ENCODE results near the gene USHBP1. TPM values are rescaled to one million over a fixed set of nuclear protein-coding genes. Genes with fewer than 3 reads are reported as not detected.

Gene USHBP1
- total RNA-seq, 1 donor from 2014 or later = not detected

GRCh38 chr19:17225053-17225452 lies 39.5 kb downstream of the USHBP1 start:
- TF ChIP-seq, protein P1, sequence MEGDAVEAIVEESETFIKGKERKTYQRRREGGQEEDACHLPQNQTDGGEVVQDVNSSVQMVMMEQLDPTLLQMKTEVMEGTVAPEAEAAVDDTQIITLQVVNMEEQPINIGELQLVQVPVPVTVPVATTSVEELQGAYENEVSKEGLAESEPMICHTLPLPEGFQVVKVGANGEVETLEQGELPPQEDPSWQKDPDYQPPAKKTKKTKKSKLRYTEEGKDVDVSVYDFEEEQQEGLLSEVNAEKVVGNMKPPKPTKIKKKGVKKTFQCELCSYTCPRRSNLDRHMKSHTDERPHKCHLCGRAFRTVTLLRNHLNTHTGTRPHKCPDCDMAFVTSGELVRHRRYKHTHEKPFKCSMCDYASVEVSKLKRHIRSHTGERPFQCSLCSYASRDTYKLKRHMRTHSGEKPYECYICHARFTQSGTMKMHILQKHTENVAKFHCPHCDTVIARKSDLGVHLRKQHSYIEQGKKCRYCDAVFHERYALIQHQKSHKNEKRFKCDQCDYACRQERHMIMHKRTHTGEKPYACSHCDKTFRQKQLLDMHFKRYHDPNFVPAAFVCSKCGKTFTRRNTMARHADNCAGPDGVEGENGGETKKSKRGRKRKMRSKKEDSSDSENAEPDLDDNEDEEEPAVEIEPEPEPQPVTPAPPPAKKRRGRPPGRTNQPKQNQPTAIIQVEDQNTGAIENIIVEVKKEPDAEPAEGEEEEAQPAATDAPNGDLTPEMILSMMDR (IDR thresholded peaks at IDR 0.05) = no peak
- Mint-ChIP-seq H3K4me1 (ENCODE audit: unreplicated experiment) (peaks cover 14% of the 10 kb centered on the region), H3K27me3 (ENCODE audit: unreplicated experiment) (no peaks in the 10 kb centered on the region), H3K9me3 (ENCODE audit: unreplicated experiment) (no peaks in the 10 kb centered on the region), H3K27ac (ENCODE audit: unreplicated experiment) (no peak overlapping the region), H3K36me3 (ENCODE audit: unreplicated experiment) (peaks cover 2% of the 10 kb centered on the region), H3K4me3 (ENCODE audit: unreplicated experiment) (peak overlapping the region; percentile 29)
- no peak for DNase-seq (ENCODE audit: extremely low spot score, unreplicated experiment)

- H3K27ac Mint-ChIP-seq (ENCODE audit: unreplicated experiment) = peak overlapping the region; percentile 38
- peaks cover 19% of the 10 kb centered on the region for H3K4me1 Mint-ChIP-seq (ENCODE audit: unreplicated experiment)
- DNase-seq (ENCODE audit: extremely low spot score, unreplicated experiment) = no peak
- no peaks in the 10 kb centered on the region for H3K9me3 Mint-ChIP-seq (ENCODE audit: unreplicated experiment)
- no peak overlapping the region for H3K4me3 Mint-ChIP-seq (ENCODE audit: unreplicated experiment)
- peaks cover 11% of the 10 kb centered on the region for H3K36me3 Mint-ChIP-seq (ENCODE audit: unreplicated experiment)
- TF ChIP-seq, protein P1 (IDR thresholded peaks at IDR 0.05) = no peak
- H3K27me3 Mint-ChIP-seq (ENCODE audit: unreplicated experiment) = no peaks in the 10 kb centered on the region
These were observed 44.3 kb downstream of the USHBP1 start for GRCh38 chr19:17220207-17220758.

DNA sequence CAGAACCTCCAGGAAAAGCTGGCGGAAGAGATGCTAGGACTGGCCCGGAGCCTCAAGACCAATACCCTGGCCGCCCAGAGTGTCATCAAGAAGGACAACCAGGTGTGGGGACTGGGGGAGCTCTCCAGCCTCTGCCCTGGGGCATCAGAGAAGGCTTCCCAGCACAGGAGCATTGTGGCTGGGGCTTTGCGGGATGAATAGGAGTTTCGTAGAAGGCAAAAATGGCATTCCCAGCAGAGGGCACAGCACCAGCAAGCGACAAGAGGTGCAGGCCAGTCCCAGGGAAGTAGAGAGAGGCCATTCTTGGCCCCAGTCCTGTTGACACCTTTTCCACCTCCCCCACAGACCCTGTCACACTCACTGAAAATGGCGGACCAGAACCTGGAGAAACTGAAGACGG lies 45.3 kb downstream of the USHBP1 start:
- DNase-seq (ENCODE audit: extremely low spot score, unreplicated experiment) = no peak
- Mint-ChIP-seq H3K9me3 (ENCODE audit: unreplicated experiment) (no peaks in the 10 kb centered on the region), H3K4me3 (ENCODE audit: unreplicated experiment) (no peak overlapping the region), H3K27ac (ENCODE audit: unreplicated experiment) (no peak overlapping the region), H3K27me3 (ENCODE audit: unreplicated experiment) (no peaks in the 10 kb centered on the region), H3K4me1 (ENCODE audit: unreplicated experiment) (peaks cover 28% of the 10 kb centered on the region), H3K36me3 (ENCODE audit: unreplicated experiment) (peaks cover 11% of the 10 kb centered on the region)
- TF ChIP-seq, protein P1 (IDR thresholded peaks at IDR 0.05) = no peak

DNA sequence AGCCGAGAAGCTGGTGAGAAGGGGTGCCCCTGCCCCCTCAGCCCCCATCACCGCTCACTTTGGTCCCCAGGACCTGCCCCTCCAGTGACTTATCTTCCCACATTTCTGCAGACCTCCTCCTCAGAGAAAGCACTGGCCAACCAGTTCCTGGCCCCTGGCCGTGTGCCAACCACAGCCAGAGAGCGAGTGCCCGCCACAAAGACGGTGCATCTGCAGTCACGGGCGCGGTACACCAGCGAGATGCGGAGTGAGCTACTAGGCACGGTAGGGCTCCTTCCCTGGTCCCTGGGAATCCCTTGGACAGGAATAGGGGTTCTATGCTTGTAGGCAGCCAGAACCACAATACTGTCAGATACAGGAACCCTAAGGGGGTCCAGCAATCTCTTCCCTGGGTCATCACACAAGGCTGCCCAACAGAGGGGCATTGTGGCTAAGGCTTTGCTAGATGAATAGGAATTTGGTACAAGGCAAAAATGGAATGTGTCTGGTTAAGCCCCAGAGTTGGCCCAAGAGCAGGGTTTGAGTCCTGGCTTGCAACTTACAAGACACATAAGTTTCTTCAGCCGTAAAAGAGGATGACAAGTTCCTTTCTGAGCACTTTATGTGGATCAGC lies 48.4 kb downstream of the USHBP1 start:
- peak overlapping the region; percentile 97 for H3K27ac Mint-ChIP-seq (ENCODE audit: unreplicated experiment)
- peaks cover 29% of the 10 kb centered on the region for H3K4me1 Mint-ChIP-seq (ENCODE audit: unreplicated experiment)
- DNase-seq (ENCODE audit: extremely low spot score, unreplicated experiment) = no peak
- TF ChIP-seq, protein P1 (IDR thresholded peaks at IDR 0.05) = no peak
- no peaks in the 10 kb centered on the region for H3K9me3 Mint-ChIP-seq (ENCODE audit: unreplicated experiment)
- H3K27me3 Mint-ChIP-seq (ENCODE audit: unreplicated experiment) = no peaks in the 10 kb centered on the region
- peak overlapping the region; percentile 88 for H3K4me3 Mint-ChIP-seq (ENCODE audit: unreplicated experiment)
- H3K36me3 Mint-ChIP-seq (ENCODE audit: unreplicated experiment) = peaks cover 20% of the 10 kb centered on the region

DNA sequence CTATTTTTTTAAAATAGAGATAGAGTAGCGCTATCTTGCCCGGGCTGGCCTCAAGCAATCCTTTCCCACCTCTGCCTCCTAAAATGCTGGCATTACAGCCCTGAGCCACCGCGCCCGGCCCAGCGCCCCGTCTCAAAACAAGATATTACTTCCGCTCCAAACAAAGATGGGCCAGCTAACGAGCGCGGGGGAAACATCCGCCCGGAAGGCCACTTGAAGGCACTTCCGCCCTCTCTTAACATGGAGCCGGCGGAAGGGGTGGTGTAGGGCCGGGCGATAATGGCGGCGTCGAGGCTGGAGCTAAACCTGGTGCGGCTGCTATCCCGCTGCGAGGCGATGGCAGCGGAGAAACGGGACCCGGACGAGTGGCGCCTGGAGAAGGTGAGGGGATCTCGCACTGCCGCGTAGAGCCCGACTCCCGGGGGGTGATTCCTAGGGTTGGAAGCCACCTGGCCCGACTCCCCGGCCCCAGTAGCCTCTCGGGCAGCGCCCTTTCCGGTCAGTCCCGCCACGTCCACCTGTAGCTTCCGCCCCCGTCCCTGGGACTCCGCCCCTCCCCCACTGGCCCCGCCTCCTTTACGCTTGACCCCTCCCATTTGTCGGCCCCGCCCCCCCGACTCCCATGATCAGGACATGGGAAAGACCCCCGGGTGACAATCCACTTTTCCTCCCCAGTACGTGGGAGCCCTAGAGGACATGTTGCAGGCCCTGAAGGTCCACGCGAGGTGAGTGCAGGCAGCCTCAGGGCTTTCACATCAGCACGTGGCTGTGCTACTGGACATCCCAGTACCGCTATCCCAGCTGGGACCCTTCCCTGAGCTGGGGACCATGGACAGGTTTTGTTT lies 49.2 kb downstream of the USHBP1 start, which contains the start of gene USE1:
TSS of gene USE1 (plus strand) at position 231 of the 845 bp plus-strand sequence. CDS start at position 280, 49 bp downstream.
- Mint-ChIP-seq H3K27me3 (ENCODE audit: unreplicated experiment) (no peaks in the 10 kb centered on the region), H3K4me3 (ENCODE audit: unreplicated experiment) (peak within 1 kb of the TSS; percentile 88), H3K9me3 (ENCODE audit: unreplicated experiment) (no peaks in the 10 kb centered on the region), H3K4me1 (ENCODE audit: unreplicated experiment) (peaks cover 27% of the 10 kb centered on the region), H3K27ac (ENCODE audit: unreplicated experiment) (peak within 1 kb of the TSS; percentile 97), H3K36me3 (ENCODE audit: unreplicated experiment) (peaks cover 22% of the 10 kb centered on the region)
- peak; percentile 94 for DNase-seq (ENCODE audit: extremely low spot score, unreplicated experiment)
- TF ChIP-seq, protein P1 (IDR thresholded peaks at IDR 0.05) = no peak

Measured in osteocyte (in vitro differentiated cells).